GM21717 (cell line): ENCODE results near the gene GRIN2A.

Experiments used
- ATAC-seq: cut with Tn5 transposase; IDR thresholded peaks from one replicate; pipeline ENCODE4 v1.9.1; 2021; ENCODE audit warnings: mild to moderate bottlenecking, moderate library complexity; ENCODE audit not compliant: unreplicated experiment

The GRIN2A gene

GRCh38 chr16:10088380-10088793 is 93.8 kb downstream of the GRIN2A start:
- no peak for ATAC-seq

- no peak for ATAC-seq
Measured at GRCh38 chr16:10087151-10087550, 95.1 kb downstream of the GRIN2A start.

GRCh38 chr16:10086620-10087019 is 95.6 kb downstream of the GRIN2A start:
- ATAC-seq = no peak

GRCh38 chr16:10085078-10085798 is 97.0 kb downstream of the GRIN2A start:
- ATAC-seq = no peak

- ATAC-seq = no peak
Measured at GRCh38 chr16:10083301-10083700, 98.9 kb downstream of the GRIN2A start.

GRCh38 chr16:10081201-10081940 is 100.9 kb downstream of the GRIN2A start:
- ATAC-seq = no peak

- ATAC-seq = no peak
Measured at GRCh38 chr16:10080051-10080772, 102.0 kb downstream of the GRIN2A start.

GRCh38 chr16:10078541-10078949 is 103.7 kb downstream of the GRIN2A start:
- ATAC-seq = no peak

- ATAC-seq = no peak
Measured at GRCh38 chr16:10077861-10078260, 104.4 kb downstream of the GRIN2A start.

GRCh38 chr16:10076037-10076436 is 106.2 kb downstream of the GRIN2A start:
- ATAC-seq = no peak

- ATAC-seq = no peak
Measured at GRCh38 chr16:10070591-10070990, 111.6 kb downstream of the GRIN2A start.

GRCh38 chr16:10069374-10069773 is 112.9 kb downstream of the GRIN2A start:
- ATAC-seq = no peak

- ATAC-seq = no peak
Measured at GRCh38 chr16:10067835-10068234, 114.4 kb downstream of the GRIN2A start.

GRCh38 chr16:10067406-10067805 is 114.8 kb downstream of the GRIN2A start:
- no peak for ATAC-seq

- ATAC-seq = no peak
Measured at GRCh38 chr16:10065019-10065418, 117.2 kb downstream of the GRIN2A start.

- no peak for ATAC-seq
Measured at GRCh38 chr16:10048850-10049249, 133.4 kb downstream of the GRIN2A start.

- ATAC-seq = no peak
Measured at GRCh38 chr16:10045947-10046346, 136.3 kb downstream of the GRIN2A start.

GRCh38 chr16:10045291-10045775 is 136.9 kb downstream of the GRIN2A start:
- ATAC-seq = no peak

- no peak for ATAC-seq
Measured at GRCh38 chr16:10040136-10041080, 141.8 kb downstream of the GRIN2A start.
